Neural cell (in vitro differentiated cells): ENCODE measurements around the gene NDFIP1.
"Not testable (repeated sequence)": the region's sequence is repeated elsewhere in the genome, so short reads cannot be mapped to it uniquely, and the experiment has no call there.

ENCODE experiments used
- EP300 ChIP-seq: fragments of 450-650 bp; conservative IDR thresholded peaks from 2 replicates; pipeline ENCODE4 v1.6.1; 2014; ENCODE audit warnings: antibody characterized with exemption, mild to moderate bottlenecking, moderate library complexity; ENCODE audit not compliant: poor library complexity, severe bottlenecking
- EZH2 ChIP-seq: fragments of 200-600, 300-800 bp; shearing (Covaris generic), sonication (generic); IDR thresholded peaks from 2 replicates; pipeline ENCODE4 v1.6.1; 2014; ENCODE audit warnings: antibody characterized with exemption, low read length, borderline replicate concordance, mild to moderate bottlenecking; ENCODE audit not compliant: insufficient read depth, poor library complexity, severe bottlenecking
- MXI1 ChIP-seq: fragments of 450-650 bp; conservative IDR thresholded peaks from 2 replicates; pipeline ENCODE4 v1.6.1; 2014; ENCODE audit warnings: antibody characterized with exemption, mild to moderate bottlenecking; ENCODE audit not compliant: poor library complexity, severe bottlenecking
- RAD21 ChIP-seq: fragments of 450-650 bp; conservative IDR thresholded peaks from 2 replicates; pipeline ENCODE4 v1.6.1; 2014; ENCODE audit warnings: antibody characterized with exemption, mild to moderate bottlenecking, moderate library complexity
- REST ChIP-seq: IDR thresholded peaks from 2 replicates; pipeline ENCODE4 v1.6.1; 2012; ENCODE audit warnings: borderline replicate concordance
- TF ChIP-seq, protein P1 (sequence below): fragments of 450-650 bp; IDR thresholded peaks from 2 replicates; pipeline ENCODE4 v1.5.1; 2014; ENCODE audit warnings: antibody characterized with exemption, mild to moderate bottlenecking, moderate library complexity; ENCODE audit not compliant: poor library complexity, severe bottlenecking

DNA sequence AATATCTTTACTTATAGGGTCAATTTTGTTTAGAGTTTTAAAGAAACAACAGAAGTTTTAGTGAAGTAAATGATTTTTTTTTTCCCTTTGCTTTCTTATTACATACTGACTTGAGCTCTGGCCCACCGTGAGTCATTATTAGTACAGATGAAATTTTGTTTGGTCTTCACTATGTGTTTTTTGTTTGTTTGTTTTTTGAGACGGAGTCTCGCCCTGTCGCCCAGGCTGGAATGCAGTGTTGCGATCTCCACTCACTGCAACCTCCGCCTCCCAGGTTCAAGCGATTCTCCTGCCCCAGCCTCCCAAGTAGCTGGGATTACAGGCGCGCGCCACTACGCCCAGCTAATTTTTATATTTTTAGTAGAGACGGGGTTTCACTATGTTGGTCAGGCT lies 45.9 kb downstream of the NDFIP1 start:
- TF ChIP-seq, protein P1, sequence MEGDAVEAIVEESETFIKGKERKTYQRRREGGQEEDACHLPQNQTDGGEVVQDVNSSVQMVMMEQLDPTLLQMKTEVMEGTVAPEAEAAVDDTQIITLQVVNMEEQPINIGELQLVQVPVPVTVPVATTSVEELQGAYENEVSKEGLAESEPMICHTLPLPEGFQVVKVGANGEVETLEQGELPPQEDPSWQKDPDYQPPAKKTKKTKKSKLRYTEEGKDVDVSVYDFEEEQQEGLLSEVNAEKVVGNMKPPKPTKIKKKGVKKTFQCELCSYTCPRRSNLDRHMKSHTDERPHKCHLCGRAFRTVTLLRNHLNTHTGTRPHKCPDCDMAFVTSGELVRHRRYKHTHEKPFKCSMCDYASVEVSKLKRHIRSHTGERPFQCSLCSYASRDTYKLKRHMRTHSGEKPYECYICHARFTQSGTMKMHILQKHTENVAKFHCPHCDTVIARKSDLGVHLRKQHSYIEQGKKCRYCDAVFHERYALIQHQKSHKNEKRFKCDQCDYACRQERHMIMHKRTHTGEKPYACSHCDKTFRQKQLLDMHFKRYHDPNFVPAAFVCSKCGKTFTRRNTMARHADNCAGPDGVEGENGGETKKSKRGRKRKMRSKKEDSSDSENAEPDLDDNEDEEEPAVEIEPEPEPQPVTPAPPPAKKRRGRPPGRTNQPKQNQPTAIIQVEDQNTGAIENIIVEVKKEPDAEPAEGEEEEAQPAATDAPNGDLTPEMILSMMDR = not testable (repeated sequence)
- TF ChIP-seq EP300, REST, MXI1, EZH2, RAD21: not testable (repeated sequence)
